NCI-H146 treated with DMSO at 0.1 percent for 48 hours (cell line): Measurements from ENCODE around the gene ITPKB.
"Not testable (repeated sequence)": the region's sequence is repeated elsewhere in the genome, so short reads cannot be mapped to it uniquely, and the experiment has no call there.

Source experiments
- DNase-seq: peaks from one replicate; lab custom pipeline; 2025; ENCODE audit not compliant: unreplicated experiment; lab: John Stamatoyannopoulos, UW

Gene ITPKB

DNA sequence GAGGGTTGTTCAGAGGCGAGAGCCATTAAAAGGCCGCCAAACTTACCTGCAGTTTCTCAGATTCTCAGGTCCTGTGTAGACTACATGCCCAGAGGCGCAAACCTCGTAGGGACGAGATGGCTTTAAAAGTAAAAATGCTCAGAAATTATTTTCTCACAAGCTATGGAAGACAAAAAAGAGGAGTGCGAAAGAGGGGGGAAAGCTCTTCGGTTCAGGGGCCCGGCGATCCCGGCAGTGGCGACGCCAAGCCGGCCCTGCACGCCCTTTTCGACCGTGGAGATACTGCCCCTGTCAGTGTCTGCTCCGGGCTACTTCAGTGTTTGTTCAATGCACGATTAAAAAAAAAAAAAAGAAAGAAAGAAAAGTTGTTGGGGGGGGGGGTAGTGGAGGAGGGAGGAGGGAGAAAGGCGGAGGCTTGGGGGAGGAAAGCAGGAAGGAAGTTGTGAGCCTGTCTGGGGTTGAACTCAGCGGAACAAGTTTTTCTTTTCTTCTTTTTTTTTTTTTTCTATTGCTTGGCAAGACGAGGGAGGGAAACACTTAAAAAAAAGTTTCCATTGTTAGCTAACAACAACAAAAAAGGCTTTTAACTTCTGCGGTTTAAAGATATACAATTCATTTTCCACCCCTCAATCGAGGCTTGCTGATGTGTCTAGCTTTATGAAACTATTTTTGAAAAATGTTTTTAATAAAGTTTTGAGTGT is at the start of gene ITPKB:
TSS of gene ITPKB (minus strand) at position 288 of the 701 bp plus-strand sequence. CDS start 1,824 bp downstream, outside the sequence.
- peak; percentile 19 for DNase-seq

DNA sequence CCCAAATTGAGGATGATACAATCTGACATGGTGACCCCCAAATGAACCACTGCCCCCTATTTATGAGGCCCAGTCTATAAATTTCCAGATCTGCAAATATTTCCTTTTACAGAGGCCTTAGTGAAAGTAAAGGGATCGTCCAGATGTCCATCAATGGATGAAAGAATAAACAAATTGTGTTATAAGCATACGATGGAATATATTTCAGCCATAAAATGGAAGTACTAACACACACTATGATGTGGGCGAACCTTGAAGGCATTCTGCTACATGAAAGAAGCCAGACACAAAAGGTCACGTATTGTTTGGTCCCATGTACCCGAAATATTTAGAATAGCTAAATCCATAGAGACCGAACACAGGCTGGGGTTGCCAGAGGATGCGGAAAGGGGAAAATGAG is 48.6 kb upstream of the ITPKB start:
- no peak for DNase-seq

DNA sequence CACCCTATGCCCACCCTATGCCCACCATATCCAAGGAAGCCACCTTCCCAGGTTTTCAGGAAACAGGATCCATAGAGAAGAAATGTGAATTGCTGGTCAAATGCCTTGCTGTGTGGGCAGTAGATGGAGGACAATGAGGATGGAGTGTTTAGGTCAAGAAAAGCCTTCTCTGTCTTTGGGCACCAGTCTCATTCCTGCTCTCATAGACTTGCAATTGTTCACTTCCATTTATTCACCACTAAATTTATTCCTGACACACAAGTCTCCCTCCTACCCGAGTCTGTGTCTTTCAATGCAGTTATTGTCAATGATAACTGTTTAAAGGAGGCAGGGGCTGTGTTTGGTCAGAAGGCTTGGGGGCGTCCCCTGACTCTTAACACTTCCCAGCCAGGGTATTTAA is 48.0 kb upstream of the ITPKB start:
- DNase-seq = no peak

DNA sequence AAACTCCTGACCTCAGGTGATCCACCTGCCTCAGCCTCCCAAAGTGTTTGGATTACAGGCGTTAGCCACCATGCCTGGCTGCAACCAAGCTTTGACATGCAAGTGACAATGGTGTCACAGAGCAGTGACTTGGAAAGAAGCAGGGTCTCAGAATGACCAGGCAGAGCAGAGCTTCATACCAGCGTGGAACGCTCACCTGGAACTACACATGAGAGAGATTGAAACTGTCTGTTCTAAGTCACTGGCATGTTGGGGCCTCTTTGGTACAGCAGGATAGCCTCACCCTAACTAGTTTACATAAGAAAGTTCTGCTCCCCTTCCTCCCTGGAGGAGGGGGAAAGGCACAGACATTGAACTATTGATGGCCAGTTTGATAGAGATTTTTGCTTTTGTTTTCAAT is 47.5 kb upstream of the ITPKB start:
- no peak for DNase-seq

DNA sequence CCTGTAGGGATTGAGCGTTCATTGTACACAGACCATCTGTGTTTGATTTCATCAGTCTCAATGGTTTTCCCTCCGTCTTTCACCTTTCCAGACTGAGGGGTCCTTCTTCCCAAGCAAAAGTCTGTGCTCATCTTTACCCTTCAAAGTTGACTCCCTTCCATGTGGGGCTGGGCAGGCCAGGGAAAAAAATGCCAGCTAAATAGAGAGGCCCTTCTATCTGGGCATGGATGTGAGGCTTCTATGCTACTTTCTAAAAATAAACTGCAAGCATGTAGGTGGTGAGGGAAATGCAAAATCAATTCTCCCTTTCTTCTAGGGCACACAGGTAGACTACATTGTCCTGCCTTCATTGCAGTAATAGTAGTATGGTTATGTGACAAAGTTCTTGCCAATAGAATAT is 46.7 kb upstream of the ITPKB start:
- DNase-seq = no peak

DNA sequence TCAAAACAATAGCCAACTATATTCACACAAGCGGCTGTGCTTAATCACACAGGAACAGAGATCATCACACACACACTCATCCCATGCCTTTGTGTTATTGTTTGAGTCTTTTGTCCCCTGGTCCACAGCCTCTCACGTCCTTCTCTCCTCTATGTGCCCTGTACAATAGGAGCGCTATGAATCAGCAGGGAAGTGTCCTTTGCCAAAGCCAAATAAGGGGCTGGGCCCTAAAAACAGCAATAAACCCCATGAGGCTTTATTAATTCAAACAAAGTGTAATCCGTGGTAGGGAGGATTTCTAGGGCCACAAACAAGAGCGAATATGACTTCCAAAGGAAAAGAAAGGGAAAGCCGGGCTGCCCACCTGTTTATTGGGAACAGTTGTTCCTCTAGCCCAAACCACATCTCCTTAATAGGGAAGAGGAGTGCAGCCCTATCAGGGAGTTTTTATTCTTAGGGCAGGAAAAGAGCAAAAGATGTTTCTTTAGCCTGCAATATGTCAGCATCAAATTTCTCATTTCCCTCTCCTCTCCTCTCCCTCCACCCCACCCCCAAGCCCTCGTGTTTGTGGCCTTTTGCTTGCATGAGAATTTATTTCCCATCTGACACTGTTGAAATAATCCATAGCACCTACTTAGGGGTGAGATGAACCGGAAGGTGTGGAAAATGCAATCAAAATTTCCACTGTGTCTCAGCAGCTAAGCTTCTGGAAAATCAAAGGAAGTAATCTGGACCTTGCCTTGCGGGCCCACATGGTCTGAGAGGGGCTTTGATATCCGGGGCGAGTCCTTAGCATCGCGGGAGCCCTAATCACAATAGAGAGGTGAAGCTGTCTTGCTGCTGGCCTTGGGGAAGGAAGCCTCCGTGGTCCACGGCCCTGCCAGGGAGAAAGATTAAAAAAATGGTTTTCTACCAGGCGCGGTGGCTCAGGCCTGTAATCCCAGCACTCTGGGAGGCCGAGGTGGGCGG is 45.3 kb upstream of the ITPKB start:
- DNase-seq = peak; percentile 84

DNA sequence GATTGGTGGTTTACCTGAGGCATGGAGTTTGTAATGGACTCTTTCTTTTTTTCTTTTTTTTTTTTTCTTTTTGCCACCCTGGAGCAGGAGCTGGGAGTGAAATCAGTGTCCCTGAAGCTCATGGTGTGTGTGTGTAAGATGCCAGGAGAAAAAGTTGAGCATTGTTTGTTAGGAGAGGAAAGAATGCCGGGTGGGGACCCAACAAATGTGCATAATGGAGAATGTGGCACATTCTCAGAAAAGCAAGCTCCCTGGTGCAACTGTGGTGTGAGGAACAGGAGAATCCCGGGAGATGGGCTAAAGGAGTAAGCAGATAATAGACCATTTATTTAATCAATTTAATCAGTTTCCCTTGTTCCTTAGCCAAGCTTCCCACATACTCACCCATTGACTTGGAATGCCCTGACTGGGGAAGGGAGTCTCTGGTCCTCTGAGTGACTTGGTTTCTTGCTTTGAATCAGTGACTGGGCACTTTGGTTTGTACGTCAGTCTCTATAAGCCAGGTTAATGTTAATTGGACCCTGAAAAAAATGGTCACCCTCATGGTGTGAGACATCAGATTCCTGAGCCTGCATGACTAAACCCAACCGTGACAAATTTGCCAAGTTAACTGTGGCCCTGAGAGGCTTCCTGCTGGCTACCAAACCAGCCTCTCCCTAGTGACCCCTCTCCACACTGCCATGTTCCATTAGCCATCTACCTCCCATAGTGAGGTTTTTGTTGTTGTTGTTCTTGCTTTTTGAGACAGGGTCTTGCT is 43.9 kb upstream of the ITPKB start:
- no peak for DNase-seq

DNA sequence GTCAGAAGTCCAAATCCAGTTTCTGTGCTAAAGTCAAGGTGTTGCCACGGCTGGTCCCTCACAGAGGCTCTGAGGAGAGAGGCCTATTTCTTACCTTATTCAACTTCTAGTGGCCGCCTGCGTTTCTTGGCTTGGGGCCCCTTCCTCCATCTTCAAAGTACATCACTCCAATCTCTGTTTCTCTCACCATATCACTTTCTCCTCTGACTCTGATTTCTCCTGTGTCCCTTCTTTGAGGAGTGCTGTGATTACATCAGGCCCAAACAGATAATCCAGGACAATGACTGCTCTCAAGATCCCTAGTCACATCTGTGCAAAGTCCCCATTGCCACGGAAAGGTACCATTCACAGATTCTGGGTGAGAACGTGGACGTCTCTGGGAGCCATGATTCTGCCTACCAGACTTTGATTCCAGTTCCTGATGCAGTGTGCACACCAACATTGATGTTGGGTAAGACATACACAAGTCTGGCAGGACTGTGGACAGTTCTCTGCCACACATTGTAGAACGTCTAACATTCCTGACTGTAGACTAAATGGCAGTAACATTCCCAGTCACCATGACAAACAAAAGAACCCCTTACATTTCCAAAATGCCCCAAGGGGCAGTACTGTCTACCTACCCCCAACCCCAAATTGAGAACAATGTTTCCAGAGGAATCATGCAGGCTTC is 43.0 kb upstream of the ITPKB start:
- no peak for DNase-seq

DNA sequence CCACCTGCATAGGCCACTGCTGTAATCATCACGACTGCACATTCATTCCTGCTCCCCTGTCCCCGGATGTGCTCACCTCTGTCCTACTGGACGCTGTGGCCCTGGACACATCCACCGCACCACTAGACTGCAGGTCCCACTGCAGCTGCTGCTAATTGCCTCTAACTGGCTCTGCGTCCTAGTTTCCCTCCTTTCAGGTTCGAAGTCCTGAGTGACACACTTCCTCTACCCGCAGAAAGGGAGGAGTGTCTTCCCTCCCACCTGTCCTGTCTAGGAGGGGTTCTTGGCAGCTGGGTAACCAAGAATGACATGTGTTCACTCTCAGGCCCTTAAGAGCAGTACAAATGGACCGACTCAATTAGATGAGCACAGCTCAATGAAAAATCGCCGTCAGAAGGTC is 40.5 kb upstream of the ITPKB start:
- peak; percentile 69 for DNase-seq

DNA sequence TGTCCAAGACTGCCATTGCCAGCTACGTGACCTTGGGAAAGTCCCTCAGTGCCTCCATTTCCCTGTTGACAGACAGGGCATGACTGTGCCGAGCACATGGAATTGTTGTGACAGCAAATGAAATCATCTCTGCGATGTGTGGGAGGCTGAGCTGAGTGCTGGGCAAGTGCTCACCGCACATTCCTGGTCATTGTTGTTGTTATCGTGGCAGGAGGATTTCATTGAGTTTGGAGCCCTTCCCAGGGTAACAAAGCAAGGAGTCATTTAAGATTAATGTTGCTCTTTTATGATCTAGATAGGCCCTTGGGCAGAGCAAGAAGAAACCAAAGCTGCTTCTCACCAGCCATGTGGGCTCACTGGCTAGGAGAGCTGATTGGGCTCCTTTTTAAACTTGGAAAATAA is 39.6 kb upstream of the ITPKB start:
- no peak for DNase-seq

DNA sequence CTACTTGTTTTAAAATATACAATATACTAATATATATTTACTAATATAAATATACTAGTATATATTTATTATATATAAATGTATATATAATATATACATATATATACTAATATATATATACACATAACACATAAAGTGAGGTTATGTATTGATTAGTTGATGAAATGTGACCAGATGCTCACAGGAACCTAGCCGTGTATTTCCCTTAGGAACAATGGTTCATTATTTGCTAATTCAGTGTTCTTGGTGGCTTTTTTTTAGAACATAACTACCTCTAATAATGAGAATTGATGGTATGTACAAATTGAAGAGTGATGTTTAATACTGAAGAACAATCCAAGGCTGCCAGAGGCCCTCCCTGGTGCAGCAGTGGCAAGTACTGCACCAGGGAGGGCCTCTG is 37.9 kb upstream of the ITPKB start:
- DNase-seq = no peak

DNA sequence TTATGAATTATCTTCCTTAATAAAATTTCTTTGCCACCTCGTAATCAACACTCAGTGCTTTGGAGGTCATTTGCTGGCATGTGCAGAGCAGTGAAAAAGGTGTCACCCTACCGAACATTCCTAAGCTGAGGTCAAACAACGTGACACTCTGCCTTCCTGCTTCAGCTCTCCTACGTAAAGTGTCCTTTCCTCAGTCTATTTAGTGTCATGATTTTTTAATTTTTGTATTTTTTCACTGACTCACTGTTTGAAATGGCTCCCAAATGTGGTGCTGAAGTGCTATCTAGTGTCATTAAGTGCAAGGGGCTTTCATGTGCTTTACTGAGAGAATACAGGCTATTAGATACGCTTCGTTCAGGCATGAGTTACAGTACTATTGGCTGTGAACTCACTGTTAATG is 37.0 kb upstream of the ITPKB start:
- no peak for DNase-seq

DNA sequence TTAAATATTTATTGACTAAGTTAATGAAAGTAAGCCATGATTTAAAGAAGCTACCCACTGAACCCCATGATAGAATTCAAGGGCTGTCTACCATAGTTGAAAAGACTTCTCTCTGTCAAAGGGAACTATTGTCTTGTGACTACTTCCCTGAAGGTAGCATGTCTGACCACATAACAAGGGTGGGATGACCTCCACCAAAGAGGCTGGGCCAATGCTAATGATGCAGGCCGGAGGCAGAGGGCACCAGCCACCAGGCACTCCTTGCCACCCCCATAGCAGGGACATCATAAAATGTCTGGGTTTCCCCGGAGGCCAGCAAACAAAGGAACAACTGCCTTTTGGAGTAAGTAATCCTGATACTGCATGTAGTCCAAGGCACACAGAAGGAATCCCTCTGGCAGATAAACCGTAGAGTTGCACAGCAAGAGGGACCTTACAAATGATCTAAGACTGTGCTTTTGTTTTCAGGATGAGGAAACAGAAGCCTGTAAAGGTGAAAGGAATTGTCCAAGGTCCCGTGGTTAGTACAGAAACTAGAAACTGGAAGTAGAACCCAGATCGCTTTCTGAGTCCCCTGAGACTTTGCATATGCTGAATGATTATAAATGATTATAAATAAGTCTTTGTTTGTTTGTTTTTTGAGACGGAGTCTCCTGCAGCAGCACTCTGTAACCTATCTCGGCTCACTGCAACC is 33.5 kb upstream of the ITPKB start:
- no peak for DNase-seq

DNA sequence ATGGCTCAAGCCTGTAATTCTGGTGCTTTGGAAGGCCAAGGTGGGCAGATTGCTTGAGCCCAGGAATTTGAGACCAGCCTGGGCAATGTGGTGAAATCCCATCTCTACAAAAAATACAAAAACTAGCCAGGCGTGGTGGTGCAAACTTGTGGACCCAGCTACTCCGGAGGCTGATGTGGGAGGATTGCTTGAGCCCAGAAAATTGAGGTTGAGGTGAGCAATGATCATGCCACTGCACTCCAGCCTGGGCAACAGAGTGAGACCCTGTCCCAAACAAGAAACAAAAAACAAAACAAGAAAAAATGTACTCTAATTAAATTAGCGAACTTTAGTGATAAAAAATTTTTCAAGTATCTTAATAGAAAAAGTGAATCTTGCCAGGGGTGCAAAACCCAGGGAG is 28.1 kb upstream of the ITPKB start:
- DNase-seq = not testable (repeated sequence)

DNA sequence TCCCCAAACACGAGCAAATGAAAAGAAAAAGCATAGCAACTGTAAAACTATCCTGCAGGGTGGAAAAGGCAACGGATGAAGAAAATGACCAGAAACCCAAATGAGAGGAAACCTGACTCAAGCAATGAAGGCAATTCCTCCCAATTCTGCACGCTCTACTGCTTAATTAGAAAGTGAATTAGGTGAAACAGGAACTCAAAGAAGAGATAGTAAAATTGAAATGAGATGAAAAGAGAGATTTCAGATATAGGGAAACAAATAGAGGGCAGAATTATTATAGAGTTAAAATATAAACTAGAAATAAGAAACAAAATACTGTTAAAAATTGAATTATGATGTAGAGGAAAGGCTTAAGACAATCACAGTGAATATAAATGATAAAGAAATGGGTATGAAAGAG is 27.5 kb upstream of the ITPKB start:
- no peak for DNase-seq

DNA sequence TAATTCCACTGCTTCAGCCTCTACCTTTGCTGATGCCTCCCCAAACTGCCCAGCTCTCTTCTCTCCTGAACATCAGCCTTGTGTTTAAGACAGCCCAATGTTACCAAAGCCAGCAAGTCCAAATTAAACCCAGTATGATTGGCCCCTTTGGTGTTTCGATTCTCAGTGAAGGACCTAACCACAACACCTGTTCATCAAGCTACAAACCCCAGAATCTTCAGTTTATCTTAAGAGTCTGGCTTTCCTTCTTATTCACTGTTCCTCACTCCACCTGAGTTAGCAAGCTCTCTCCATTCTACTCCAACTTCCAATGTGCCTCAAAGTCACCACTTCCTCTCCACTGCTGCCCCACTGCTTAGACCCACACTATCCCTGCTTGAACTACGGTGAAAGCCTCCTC is 25.5 kb upstream of the ITPKB start:
- DNase-seq = no peak

DNA sequence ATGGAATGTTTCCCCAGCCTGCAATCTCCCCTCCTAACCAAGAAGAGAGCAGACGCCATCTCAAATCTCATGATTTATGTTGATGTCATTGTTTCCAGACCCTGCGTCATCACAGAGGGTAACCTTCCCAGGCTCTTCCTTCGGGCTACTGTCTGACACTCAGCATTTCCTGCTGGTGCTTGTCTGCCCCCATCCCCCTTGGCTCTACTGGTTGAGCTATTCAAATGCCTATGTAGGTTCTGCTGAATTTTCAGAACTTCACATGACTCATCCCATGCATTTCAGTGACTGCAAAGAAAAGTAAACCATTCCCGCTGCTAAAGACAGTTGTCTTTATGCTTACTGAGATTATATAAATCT is 24.8 kb upstream of the ITPKB start:
- peak; percentile 30 for DNase-seq

DNA sequence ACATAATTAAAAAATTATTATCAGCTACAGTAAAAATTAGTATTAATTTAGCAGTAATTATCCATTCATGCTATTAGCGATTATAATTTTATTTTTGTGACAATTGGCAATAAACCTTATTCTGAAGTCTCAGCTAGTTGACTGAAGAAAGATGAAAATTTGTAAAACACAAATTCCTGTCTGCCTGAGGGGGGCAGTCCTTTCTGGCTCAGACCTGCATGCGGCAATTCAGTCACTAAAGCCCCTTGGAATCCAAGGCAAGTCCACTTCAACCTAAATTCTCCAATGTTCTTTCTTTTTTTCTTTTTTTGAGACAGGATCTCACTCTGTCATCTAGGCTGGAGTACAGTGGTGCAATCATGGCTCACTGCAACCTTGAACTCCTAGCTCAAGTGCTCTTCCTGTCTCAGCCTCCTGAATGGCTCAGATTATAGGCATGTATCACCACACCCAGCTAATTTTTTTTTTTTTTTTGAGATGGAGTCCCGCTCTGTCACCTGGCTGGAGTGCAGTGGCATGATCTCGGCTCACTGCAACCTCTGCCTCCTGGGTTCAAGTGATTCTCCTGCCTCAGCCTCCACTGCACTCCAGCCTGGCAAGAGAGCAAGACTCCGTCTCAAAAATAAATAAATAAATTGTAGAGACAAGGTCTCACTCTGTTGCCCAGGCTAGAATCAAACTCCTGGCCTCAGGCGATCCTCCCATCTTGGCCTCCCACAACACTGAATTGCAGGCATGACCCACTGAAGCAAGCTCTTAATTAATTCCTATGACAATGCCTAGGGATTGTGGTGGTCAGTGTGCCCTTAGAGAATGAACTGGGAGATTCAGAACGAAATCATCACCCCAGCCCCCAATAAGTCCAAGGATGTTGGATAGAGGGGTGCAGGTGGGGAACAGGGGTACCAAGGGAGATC is 24.2 kb upstream of the ITPKB start:
- DNase-seq = no peak

DNA sequence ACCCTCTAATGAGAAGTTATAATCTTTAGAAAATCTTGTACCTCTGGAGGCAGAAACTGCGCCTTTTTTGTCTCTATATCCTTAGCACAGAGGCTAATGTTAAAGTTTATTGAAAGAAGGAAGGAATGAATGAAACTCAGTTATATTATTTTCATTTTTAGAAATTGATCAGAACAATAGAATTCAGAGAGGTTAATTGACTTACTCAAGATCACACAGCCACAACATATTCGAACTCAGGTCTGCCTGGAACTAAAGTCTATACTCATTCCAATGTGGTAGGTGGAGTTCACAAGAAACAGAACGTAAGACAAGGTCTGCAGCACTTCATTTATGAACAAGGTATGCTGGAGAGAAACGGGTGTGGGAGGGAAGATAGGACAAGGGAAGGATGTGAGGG is 23.0 kb upstream of the ITPKB start:
- no peak for DNase-seq
